NCI-H128 (cell line): ENCODE measurements around the gene NETO2.
"Not testable (repeated sequence)": the region's sequence is repeated elsewhere in the genome, so short reads cannot be mapped to it uniquely, and the experiment has no call there.

Experiments used
- DNase-seq: peaks from one replicate; lab custom pipeline; 2025; ENCODE audit not compliant: unreplicated experiment; lab: John Stamatoyannopoulos, UW

NETO2 gene

DNA sequence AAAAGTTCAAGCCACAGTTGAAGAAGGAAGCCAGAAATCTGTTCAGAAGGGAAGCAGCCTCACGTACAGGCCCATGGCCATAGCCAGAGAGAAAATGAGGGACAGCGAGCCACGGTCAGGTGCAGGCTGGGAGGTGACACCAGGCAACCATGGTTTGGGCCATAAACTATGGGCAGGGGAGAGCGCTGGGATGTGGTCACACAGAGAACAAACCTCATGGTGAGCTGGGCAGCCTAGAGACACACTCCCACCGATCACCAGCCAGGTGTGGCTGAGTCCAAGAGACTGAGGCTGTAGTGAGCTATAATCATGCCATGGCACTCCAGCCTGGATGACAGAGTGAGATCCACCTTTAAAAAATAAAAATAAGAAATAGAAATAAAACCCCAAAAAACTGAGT, 76.5 kb downstream of the NETO2 start:
- DNase-seq: no peak

DNA sequence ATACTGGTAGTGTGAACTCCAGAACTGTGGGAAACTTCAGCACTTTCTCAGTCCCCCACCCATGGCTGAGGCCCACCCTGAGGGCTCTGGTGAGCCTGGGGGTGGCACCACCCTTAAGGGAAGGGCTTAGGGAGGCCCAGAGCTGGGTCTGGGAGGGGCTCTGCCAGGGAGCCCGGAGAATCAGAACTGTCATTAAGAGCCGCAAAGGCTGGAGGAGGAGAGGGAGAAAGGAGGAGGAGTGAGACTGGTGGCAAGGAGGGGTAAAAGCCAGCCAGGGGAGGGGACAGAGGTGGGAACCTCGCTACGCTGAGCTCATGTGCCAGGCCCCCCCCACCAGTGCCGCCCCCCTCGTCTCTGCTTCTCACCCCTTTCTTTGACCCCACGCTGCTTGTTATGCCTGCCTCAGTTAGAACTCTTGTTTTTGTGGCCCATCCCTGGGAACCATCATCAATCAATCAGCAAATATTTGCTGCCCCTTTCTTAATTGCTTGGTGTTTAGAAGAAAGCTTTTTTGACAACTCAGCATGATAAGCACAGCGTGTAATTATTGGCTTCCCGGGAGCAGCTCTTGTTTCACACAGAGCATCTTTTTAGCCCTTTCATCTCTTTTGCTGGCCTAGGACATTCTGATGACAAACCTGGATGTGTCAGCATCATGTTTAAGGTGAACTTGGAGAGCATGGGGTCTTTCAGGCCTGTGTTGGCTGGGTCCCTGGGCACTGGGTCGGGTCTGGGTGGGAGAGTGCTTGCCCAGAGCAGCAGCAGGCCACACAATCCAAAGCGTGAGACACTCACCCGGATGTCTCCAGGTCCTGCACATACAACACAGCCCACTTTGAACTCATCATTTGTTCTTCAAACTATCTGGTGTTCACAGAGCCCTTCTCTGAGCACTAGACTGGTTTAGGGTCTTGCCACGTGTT, 77.7 kb downstream of the NETO2 start:
- no peak for DNase-seq

DNA sequence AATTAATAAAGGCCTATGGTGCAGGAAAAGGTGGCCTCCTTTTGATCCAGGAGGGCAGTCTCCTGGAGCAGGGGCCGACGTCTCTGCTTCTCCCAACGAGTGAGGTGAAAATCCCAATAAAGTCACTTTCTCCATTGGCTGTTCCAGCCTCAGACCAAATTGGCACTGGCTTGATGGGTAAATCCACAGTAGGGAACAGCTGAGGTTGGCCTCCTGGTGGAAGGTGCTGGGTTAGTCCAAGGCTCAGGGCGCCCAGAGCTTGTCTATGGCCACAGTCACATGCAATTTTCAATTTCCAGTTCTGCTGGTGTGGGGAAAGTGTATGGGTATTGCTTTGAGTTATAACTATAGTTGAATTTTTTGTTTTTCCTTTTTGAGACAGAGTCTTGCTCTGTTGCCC, 79.0 kb downstream of the NETO2 start:
- no peak for DNase-seq

DNA sequence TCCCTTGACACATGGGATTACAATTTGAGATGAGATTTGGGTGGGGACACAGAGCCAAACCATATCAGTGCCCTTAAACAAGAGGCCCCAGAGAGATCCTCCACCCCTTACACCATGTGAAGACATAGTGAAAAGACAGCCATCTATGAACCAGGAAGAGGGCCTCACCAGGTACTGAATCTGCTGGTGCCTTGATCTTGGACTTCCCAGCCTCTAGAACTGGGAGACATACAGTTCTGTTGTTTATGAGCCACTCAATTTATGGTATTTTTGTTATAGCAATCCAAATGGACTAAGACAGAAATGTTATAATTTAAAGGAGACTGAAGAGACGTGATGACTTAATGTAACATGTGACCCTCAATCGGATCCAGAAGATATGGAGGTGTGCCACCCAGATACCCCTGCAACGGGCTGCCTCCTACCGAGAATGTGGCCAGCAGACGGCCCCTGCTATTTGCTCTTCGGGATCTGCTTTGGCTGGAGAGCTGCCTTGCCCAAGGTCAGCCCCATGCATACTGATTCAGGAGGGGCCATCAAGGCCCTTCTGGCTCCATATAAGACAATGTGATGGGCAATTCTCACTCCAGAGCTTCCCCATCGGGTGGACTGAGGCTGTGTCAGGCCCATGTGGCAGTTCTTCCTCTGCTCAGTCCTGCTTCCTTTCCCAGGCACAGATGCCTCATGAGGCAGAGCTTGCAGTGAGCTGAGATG, 80.6 kb downstream of the NETO2 start:
- DNase-seq: no peak

DNA sequence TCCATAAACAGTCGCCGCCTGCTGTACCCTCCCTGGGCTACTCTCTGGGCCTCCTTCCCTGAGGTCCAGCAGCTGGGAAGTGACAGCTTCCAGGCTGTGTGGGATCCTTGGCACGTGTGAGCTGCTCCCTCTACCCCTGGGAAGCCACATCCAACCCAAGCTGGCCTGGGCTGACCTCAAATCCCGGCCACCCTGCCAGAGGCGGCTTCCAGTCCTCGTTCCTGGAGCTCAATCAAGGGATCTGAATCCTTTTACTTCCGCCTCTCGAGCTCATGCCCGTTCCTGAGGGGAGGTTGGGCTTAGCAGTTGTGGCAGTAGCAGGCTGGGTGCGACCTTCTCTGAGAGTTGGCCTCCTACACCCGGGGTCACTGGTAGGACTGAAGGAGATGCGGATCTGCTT, 82.5 kb downstream of the NETO2 start:
- no peak for DNase-seq

DNA sequence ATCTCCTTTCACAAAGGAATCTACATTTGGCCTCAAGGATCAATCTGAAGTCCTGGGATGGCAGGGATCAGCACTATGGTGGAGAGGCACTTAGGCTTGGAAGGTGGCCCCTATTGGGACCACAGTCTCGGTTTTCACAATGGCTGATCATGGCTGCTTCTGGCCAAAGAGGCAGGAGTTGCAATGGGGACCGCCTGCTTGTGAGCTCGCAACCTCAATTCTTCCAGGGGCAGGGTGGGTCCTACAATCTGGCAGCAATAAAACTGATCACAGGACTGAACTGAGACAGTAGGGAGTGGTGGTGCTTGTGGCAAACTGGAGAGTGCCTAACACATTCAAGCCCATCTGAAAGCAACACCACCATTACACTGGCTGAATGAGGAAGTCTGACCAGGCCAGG, 83.1 kb downstream of the NETO2 start:
- DNase-seq: no peak

DNA sequence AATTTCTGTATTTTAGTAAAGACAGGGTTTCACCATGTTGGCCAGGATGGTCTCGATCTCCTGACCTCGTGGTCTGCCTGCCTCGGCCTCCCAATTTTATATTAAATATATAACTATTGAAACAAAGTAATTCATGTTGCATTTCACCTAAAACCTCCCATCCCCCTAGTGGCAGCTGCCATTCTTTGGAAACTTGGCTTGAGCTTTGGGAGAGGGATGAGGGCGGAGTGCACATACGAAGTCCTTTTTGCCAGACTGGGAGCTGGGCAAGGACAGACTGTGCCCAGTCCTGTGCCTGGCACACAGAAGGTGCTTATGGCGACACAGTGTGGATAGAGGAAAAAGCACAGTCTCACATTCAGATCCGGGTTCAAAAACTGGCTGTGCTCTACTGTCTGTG, 83.8 kb downstream of the NETO2 start:
- no peak for DNase-seq

DNA sequence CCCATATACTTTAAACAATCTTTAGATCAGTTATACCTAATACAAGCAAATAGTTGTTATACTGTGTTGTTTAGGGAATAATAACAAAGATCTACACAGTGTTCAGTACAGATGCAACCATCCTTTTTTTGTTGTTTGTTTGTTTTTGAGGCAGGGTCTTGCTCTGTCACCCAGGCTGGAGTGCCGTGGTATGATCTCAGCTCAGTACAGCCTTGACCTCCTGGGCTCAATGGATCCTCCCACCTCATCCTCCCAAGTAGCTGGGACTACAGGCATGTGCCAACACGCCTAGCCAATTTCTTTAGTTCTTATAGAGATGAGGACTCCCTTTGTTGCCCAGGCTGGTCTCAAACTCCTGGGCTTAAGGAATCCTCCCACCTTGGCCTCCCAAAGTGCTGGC, 84.6 kb downstream of the NETO2 start:
- DNase-seq: not testable (repeated sequence)

DNA sequence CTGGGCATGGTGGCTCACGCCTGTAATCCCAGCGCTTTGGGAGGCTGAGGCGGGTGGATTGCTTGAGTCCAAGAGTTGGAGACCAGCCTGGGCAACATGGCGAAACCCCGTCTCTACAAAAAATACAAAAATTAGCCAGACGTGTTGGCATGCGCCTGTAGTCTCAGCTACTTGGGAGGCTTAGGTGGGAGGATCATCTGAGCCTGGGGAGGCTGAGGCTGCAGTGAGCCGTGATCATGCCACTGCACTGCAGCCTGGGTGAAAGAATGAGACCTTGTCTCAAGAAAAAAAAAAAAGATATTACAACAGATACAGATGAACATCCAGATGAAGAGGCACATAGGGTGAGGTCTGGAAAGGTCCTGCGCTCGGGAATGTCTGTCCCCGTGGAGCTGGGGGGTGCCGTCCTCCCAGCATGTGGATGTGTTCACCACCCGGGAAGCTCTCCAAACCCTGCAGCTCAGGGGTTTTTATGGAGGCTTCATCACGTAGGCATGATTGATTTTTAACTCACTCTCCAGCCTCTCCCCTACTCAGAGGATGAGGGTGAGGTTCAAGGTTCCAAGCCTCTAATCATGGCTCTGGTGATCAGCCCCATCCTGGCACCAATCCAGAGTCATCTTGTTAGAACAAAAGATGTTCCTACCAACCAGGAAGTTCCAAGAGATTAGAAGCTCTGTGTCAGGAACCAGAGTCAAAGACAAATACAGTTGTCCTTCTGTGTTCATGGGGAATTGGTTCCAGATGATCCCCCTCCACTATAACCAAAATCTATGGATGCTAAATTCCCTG, 85.3 kb downstream of the NETO2 start:
- DNase-seq: no peak

DNA sequence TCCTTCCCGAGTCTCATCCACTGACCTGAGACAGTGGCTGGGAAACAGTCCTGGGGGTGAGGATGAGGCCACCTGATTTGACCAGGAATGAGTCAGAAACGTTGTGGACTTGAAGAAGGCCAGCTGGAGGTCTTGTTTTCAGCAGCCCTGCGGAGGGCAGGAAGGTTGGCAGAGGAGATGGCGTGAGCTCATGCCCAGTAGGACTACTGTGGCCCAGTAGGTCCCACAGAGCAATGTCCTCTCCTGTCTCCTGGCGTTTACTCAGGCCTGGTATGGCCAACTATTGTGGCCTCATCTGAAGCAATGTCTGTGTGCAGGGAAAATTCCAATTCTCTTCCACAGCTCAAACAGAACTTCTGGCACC, 86.1 kb downstream of the NETO2 start:
- no peak for DNase-seq

DNA sequence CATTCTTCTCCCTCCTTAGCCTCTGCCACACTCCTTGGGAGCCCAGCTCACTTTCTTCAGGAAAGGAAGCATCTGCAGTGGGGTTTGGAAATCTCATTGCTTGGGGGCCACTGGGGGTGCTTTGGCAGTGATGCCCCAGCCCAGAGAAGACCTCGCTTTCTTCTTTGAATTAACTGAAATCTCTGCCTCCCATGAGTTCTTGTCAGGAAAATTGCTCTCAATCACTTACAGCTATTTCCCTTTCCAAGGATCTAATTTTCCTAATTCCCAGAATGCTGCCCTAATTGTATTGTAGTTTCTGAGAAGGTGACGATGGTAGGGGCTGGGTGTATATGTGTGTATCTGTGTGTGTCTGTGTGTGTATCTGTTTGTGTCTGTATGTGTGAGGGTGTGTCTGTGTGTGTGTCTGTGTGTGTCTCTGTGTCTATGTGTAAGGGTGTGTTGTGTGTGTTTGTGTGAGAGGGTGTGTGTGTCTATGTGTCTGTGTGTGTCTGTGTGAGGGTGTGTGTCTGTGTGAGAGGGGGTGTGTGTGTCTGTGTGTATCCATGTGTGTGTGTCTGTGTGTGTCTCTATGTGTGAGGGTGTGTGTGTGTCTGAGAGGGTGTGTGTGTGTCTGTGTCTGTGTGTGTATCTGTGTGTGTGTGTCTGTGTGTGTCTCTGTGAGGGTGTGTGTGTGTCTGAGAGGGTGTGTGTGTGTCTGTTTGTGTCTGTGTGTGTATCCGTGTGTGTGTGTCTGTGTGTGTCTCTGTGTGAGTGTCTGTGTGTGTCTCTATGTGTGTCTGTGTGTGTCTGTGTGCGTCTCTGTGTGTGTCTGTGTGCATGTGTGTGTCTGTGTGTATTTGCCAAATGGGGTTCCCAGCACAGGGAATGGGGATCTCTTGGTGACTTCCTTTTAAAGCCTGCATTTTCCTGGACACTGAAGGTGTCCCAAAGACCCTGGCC, 86.8 kb downstream of the NETO2 start:
- DNase-seq: no peak

DNA sequence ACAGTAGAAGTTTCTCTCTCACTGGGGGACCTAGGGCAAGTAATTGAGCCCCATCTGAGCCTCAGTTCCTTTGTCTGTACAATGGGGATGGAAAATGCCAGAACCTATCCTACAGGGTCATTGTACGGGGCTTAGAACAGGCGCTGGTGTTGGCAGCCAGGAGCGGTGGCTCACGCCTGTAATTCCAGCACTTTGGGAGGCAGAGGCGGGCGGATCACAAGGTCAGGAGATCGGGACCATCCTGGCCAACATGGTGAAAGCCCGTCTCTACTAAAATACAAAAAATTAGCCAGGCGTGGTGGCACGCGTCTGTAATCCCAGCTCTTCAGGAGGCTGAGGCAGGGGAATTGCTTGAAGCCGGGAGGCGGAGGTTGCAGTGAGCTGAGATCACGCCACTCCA, 87.7 kb downstream of the NETO2 start:
- not testable (repeated sequence) for DNase-seq

DNA sequence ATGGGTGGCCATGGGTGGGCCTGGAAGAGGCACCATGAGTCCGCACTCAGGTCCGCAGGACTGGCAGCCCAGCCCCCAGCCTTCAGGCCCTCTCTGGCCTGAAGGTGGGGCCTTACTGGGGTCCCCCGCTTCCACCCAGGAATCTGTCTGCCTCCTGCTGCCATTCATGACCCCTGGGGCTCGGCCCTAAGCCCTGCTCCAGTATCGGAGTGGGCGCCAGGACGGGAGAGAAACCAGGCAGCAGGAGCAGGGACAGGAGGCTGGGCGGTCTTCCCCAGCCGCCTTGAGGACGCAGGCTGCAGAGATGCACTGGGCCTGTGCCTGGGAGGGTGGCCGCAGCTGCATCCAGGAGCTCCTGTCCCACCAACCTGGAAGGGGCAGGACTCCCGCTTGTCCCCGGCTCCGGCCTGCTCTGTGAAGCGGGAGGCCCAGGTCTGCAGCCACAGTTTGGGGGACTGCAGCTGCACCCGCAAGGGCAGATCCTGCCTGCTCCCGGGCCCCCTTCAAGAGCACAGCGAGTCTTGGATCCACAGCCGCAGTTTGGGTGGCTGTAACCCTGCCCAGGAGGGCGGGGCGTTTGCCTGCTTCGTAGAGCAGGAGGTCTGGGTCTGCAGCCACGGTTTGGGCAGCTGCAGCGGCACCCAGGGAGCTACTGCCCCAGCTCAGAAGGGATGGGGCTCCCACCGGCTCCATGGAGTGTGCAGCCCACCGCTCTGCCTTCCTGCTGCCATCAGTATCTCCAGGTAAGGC, 88.4 kb downstream of the NETO2 start:
- DNase-seq: no peak

DNA sequence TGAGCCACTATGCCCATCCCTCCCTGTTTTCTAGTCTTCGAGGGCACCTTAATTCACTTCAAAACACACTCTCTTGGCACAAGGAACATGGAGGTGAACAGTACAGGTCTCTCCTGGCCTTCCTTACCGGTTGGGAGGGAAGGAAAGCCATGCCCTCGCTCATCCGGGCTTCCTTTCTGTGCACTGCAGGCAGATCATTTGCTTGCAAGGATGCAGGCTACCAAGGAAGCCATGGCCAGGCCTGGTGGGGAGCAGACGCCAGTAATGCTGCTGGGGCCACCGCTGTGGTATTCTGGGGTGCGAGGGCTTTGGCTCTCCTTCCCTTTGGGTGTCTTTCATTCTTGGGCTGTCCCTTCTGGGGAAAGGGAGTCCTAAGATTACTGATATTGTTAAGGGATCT, 89.4 kb downstream of the NETO2 start:
- DNase-seq: no peak

DNA sequence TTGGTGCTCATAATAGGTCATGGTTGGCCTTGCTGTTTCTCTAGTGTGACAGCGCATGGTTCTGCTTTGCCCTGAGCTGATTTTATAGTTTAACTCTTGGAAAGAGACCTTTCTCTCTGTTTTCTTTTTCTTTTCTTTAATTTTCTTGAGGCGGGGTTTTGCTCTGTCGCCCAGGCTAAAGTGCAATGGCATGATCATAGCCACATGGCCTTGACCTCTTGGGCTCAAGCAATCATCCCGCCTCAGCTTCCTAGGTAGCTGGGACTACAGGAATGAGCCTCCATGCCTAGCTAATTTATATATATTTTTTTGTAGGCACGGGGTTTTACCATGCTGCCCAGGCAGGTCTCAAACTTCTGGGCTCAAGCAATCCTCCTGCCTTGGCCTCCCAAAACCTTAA, 89.8 kb downstream of the NETO2 start:
- no peak for DNase-seq

DNA sequence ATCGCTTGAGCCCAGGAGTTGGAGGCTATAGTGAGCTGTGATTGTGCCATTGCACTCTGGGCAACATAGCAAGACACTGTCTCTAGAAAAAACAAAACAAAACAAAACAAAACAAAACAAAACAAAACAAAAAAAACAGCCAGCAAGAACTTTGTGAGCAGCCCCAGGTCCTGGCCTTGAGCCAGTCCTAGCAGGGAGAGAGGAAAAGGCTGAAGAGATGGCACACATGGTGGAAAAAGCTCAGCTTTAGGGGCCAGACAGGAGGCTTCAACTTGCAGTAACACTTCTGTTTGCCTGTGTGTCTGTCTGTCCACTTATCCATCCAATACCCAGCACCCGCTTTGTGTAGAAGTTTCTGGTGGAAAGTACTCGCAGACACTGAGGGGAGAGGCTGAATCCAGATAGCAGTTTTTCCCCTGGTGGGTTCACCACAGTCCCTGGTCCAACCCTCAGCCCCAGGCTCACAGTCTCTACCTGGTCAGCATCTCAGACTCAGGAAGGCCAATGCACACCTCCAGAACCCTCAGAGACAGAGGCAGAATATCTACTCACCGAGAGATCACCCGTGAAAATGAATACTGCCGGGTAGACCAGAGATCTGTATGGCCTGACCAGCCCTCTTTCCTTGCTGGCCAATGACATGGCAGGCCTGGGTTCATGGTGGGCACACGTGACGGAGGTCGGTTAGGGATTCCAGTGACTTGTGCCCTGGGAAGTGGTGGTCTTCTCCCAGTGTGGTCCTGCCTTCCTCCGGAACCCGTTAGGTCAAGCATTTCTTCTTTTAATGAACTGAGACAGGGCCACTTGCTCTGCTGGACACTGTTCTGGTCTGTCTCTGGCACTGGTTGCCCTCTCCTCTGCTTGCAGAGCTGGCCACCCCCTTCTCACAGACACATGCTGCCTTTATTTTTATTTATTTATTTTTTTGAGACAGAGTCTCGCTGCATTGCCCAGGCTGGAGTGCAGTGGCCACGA, 90.8 kb downstream of the NETO2 start:
- no peak for DNase-seq

DNA sequence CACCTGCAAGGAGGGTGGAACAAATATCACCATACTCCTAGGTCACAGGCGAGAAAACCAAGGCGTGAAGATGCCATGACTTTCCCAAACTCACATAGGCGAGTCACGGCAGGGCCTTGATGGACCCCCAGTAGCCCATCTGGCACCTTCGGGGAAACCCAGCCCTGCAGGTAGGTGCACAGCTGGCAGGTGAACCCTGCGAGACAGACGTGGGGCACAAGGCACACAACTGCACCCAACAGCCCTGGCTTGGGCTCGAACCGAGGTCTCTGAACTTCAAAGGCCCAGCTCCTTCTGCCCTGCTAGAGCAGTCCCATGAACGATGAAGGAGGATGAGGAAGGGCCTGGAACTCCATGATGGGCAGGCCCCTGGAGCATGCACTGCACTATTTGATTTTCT, 92.7 kb downstream of the NETO2 start:
- no peak for DNase-seq

DNA sequence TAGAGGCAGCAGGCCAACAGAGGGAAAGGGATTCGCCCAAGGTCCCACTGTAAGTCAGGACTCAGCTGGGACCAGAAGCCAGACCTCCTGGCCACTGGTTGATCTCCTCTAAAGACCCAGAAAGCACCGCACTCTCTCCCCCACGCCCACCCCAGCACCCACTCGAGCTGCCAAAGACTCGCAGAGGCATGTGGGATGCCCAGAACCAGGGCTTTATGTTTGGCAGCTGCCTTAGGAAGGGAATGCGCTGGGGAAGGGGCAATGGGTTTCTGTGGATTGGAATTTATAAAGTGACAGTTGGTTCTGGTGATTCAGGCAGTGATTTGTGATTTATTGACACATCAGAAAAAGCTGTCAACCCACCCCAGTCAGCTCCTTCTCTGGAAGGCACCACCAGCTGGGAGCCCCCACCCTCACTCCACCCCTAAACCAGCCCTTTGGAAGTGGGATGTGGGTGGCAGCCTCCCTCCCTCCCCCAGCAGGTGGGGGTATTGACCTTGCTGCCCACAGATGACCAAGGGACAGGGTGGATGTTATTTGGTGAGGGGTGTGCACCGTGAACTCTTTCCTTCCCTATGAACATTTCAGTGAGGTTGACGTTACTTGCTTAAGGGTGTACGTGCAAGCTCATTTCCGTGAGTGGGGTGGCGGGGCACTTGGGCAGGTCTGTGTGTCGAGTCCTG, 93.7 kb downstream of the NETO2 start:
- DNase-seq: no peak
